Measurements from ENCODE around the gene KAZN.

Gene KAZN

DNA sequence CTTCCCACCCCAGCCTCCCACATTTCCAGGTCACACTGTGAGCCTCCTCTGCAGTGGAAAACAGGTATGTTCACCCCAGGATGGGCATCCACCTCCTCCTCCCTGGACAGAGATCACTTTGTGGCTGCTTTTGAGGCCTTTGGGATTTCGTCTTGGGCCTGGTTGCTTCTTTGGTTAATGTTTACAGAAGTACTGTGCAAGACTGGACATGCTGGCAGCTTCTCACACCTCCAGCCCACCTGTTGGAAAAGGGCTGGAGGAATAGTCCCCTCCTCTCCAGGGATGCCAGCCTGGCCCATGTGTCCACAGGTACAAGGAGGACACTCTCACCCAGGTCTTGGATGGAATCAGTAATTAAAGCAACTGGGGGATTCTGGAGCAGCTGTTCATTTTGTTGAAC is 56.1 kb downstream of the KAZN start:
- Histone ChIP-seq H3K4me1 (ENCODE audit: insufficient read depth, low read length, severe bottlenecking) (peaks cover 27% of the 10 kb centered on the region), H3K9me2 (ENCODE audit: low read depth, low read length) (no peaks in the 10 kb centered on the region), H3K9ac (ENCODE audit: low read length) (peak overlapping the region; percentile 42; the same call in 1 of the 2 replicates), H3K4me3 (ENCODE audit: low read depth, low read length, poor library complexity, severe bottlenecking) (peak overlapping the region; percentile 58), H3K4me2 (ENCODE audit: low read length) (peak overlapping the region; percentile 43; the same call in 1 of the 2 replicates), H2AFZ (ENCODE audit: low read length) (no peak overlapping the region), H4K20me1 (ENCODE audit: insufficient read depth, low read length) (no peaks in the 10 kb centered on the region), H3K27ac (ENCODE audit: low read depth, low read length, poor library complexity, severe bottlenecking) (no peak overlapping the region), H3K27me3 (ENCODE audit: insufficient read depth, low read length) (no peaks in the 10 kb centered on the region), H3K36me3 (ENCODE audit: insufficient read depth, low read length) (peaks cover 6% of the 10 kb centered on the region; the same call in 1 of the 2 replicates), H3K9me3 (ENCODE audit: low read length) (no peaks in the 10 kb centered on the region), H3K79me2 (ENCODE audit: insufficient read depth, low read length) (no peaks in the 10 kb centered on the region), H3F3A (ENCODE audit: insufficient read depth, low read length) (no peaks in the 10 kb centered on the region)
- TF ChIP-seq, protein P1, sequence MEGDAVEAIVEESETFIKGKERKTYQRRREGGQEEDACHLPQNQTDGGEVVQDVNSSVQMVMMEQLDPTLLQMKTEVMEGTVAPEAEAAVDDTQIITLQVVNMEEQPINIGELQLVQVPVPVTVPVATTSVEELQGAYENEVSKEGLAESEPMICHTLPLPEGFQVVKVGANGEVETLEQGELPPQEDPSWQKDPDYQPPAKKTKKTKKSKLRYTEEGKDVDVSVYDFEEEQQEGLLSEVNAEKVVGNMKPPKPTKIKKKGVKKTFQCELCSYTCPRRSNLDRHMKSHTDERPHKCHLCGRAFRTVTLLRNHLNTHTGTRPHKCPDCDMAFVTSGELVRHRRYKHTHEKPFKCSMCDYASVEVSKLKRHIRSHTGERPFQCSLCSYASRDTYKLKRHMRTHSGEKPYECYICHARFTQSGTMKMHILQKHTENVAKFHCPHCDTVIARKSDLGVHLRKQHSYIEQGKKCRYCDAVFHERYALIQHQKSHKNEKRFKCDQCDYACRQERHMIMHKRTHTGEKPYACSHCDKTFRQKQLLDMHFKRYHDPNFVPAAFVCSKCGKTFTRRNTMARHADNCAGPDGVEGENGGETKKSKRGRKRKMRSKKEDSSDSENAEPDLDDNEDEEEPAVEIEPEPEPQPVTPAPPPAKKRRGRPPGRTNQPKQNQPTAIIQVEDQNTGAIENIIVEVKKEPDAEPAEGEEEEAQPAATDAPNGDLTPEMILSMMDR (IDR thresholded peaks at IDR 0.05; ENCODE audit: low read length) = no peak
- no peak for TF ChIP-seq EZH2 (IDR thresholded peaks at IDR 0.05; ENCODE audit: borderline replicate concordance, low read length)

DNA sequence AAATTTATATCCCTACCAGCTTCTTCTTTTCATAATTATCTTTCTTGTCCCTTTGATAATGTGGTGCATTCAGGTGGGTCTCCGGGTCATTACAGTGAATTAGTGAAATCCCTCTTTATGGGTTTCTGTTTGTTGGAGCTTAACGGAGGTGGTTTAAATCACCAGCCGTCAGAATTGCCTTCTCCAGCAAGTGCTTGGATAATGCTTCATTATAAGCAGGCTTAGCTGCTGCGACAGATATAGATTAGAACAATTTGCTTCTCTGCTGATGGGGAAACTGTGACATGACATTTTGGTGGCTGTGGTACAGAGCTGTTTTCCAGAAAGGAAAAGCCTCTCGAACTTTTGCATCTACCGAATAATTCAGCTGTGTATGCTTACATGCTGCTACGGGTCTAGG is 56.9 kb downstream of the KAZN start:
- peaks cover 35% of the 10 kb centered on the region for H3K4me1 ChIP-seq (ENCODE audit: insufficient read depth, low read length, severe bottlenecking)
- no peak overlapping the region for H2AFZ ChIP-seq (ENCODE audit: low read length)
- peak overlapping the region; percentile 42; the same call in 1 of the 2 replicates for H3K9ac ChIP-seq (ENCODE audit: low read length)
- no peak overlapping the region for H3K27ac ChIP-seq (ENCODE audit: low read depth, low read length, poor library complexity, severe bottlenecking)
- no peaks in the 10 kb centered on the region for H3K79me2 ChIP-seq (ENCODE audit: insufficient read depth, low read length)
- TF ChIP-seq, protein P1 (IDR thresholded peaks at IDR 0.05; ENCODE audit: low read length) = no peak
- TF ChIP-seq EZH2 (IDR thresholded peaks at IDR 0.05; ENCODE audit: borderline replicate concordance, low read length) = no peak
- peaks cover 6% of the 10 kb centered on the region; the same call in 1 of the 2 replicates for H3K36me3 ChIP-seq (ENCODE audit: insufficient read depth, low read length)
- no peaks in the 10 kb centered on the region for H3K9me3 ChIP-seq (ENCODE audit: low read length)
- peak overlapping the region; percentile 58 for H3K4me3 ChIP-seq (ENCODE audit: low read depth, low read length, poor library complexity, severe bottlenecking)
- H4K20me1 ChIP-seq (ENCODE audit: insufficient read depth, low read length) = no peaks in the 10 kb centered on the region
- H3K27me3 ChIP-seq (ENCODE audit: insufficient read depth, low read length) = no peaks in the 10 kb centered on the region
- no peaks in the 10 kb centered on the region for H3F3A ChIP-seq (ENCODE audit: insufficient read depth, low read length)
- no peaks in the 10 kb centered on the region for H3K9me2 ChIP-seq (ENCODE audit: low read depth, low read length)
- peak overlapping the region; percentile 43; the same call in 1 of the 2 replicates for H3K4me2 ChIP-seq (ENCODE audit: low read length)

DNA sequence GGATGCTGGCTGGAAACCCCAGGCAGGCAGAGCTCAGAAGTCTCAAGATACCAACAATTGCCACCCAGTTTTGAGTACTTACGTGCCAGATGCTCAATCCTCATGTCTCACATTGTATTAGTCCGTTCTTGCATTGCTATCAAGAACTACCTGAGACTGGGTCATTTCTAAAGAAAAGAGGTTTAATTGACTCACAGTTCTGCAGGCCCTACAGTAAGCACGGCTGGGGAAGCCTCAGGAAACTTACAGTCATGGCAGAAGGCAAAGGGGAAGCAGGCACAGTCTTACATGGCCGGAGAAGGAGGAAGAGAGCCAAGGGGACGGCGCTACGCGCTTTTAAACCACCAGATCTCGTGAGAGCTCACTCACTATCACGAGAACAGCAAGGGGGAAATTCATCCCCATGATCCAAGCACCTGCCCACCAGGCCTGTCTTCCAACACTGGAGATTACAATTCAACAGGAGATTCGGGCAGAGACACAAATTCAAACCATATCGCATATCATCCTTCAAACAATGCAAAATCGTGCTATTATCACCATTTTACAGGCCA is 58.0 kb downstream of the KAZN start:
- Histone ChIP-seq H3K27me3 (ENCODE audit: insufficient read depth, low read length) (no peaks in the 10 kb centered on the region), H3K9me3 (ENCODE audit: low read length) (no peaks in the 10 kb centered on the region), H3K79me2 (ENCODE audit: insufficient read depth, low read length) (no peaks in the 10 kb centered on the region), H3K4me2 (ENCODE audit: low read length) (peak overlapping the region; percentile 43; the same call in 1 of the 2 replicates), H3K36me3 (ENCODE audit: insufficient read depth, low read length) (peaks cover 6% of the 10 kb centered on the region; the same call in 1 of the 2 replicates), H3K9me2 (ENCODE audit: low read depth, low read length) (no peaks in the 10 kb centered on the region), H3K4me1 (ENCODE audit: insufficient read depth, low read length, severe bottlenecking) (peaks cover 46% of the 10 kb centered on the region), H2AFZ (ENCODE audit: low read length) (no peak overlapping the region), H3K27ac (ENCODE audit: low read depth, low read length, poor library complexity, severe bottlenecking) (no peak overlapping the region), H3K4me3 (ENCODE audit: low read depth, low read length, poor library complexity, severe bottlenecking) (peak overlapping the region; percentile 58), H3F3A (ENCODE audit: insufficient read depth, low read length) (no peaks in the 10 kb centered on the region), H4K20me1 (ENCODE audit: insufficient read depth, low read length) (no peaks in the 10 kb centered on the region), H3K9ac (ENCODE audit: low read length) (peak overlapping the region; percentile 42; the same call in 1 of the 2 replicates)
- TF ChIP-seq, protein P1 (IDR thresholded peaks at IDR 0.05; ENCODE audit: low read length) = no peak
- TF ChIP-seq EZH2 (IDR thresholded peaks at IDR 0.05; ENCODE audit: borderline replicate concordance, low read length) = no peak
